Measurements from ENCODE around the gene ODF2.

Gene ODF2

GRCh38 chr9:128494108-128494745, 38.4 kb downstream of the ODF2 start:
- H3K4me3 ChIP-seq (ENCODE audit: low read depth in 1 of 2, low read length in 2 of 2), result no peak overlapping the region
- H3K27ac ChIP-seq (ENCODE audit: low read length), result no peak overlapping the region
- no peak for ATAC-seq (ENCODE audit: insufficient read depth, low read depth)
- no peaks in the 10 kb centered on the region for H3K79me2 ChIP-seq (ENCODE audit: insufficient read depth, low read length)
- no peaks in the 10 kb centered on the region for H3K9me3 ChIP-seq (ENCODE audit: insufficient read depth, low read length, severe bottlenecking)
- peaks cover 78% of the 10 kb centered on the region for H3K36me3 ChIP-seq (ENCODE audit: insufficient read depth, low read length)
- no peak overlapping the region for H3K4me2 ChIP-seq (ENCODE audit: insufficient read depth, low read length)
- TF ChIP-seq EZH2 (IDR thresholded peaks at IDR 0.05; ENCODE audit: borderline replicate concordance, low read depth, low read length, severe bottlenecking), result no peak
- no peak for TF ChIP-seq CTCF (IDR thresholded peaks at IDR 0.05; ENCODE audit: borderline replicate concordance, extremely low read depth, low read length, poor library complexity, severe bottlenecking)
- H3K27me3 ChIP-seq (ENCODE audit: insufficient read depth, low read length, poor library complexity), result no peaks in the 10 kb centered on the region
- no peak overlapping the region for H2AFZ ChIP-seq (ENCODE audit: low read depth, low read length)
- no peaks in the 10 kb centered on the region for H4K20me1 ChIP-seq (ENCODE audit: insufficient read depth, low read length)
- H3K4me1 ChIP-seq (ENCODE audit: insufficient read depth, low read length), result no peaks in the 10 kb centered on the region
- H3K9ac ChIP-seq (ENCODE audit: low read depth, low read length), result no peak overlapping the region
- DNase-seq, result no peak

- ATAC-seq (ENCODE audit: insufficient read depth, low read depth), result no peak
- H3K36me3 ChIP-seq (ENCODE audit: insufficient read depth, low read length), result peaks cover 78% of the 10 kb centered on the region
These were observed 38.9 kb downstream of the ODF2 start for GRCh38 chr9:128494746-128495129.

GRCh38 chr9:128495296-128495695, 39.5 kb downstream of the ODF2 start:
- no peak overlapping the region for H3K4me2 ChIP-seq (ENCODE audit: insufficient read depth, low read length)
- H3K36me3 ChIP-seq (ENCODE audit: insufficient read depth, low read length), result peaks cover 81% of the 10 kb centered on the region
- no peaks in the 10 kb centered on the region for H3K9me3 ChIP-seq (ENCODE audit: insufficient read depth, low read length, severe bottlenecking)
- H3K79me2 ChIP-seq (ENCODE audit: insufficient read depth, low read length), result no peaks in the 10 kb centered on the region
- TF ChIP-seq EZH2 (IDR thresholded peaks at IDR 0.05; ENCODE audit: borderline replicate concordance, low read depth, low read length, severe bottlenecking) (no peak), CTCF (IDR thresholded peaks at IDR 0.05; ENCODE audit: borderline replicate concordance, extremely low read depth, low read length, poor library complexity, severe bottlenecking) (no peak)
- H3K27ac ChIP-seq (ENCODE audit: low read length), result no peak overlapping the region
- H3K27me3 ChIP-seq (ENCODE audit: insufficient read depth, low read length, poor library complexity), result no peaks in the 10 kb centered on the region
- H3K4me1 ChIP-seq (ENCODE audit: insufficient read depth, low read length), result no peaks in the 10 kb centered on the region
- H4K20me1 ChIP-seq (ENCODE audit: insufficient read depth, low read length), result no peaks in the 10 kb centered on the region
- no peak overlapping the region for H2AFZ ChIP-seq (ENCODE audit: low read depth, low read length)
- H3K9ac ChIP-seq (ENCODE audit: low read depth, low read length), result no peak overlapping the region
- no peak overlapping the region for H3K4me3 ChIP-seq (ENCODE audit: low read depth in 1 of 2, low read length in 2 of 2)
- ATAC-seq (ENCODE audit: insufficient read depth, low read depth) (no peak), DNase-seq (no peak)

More at GRCh38 chr9:128494746-128495129, 38.9 kb downstream of the ODF2 start:
- no peaks in the 10 kb centered on the region for H3K79me2 ChIP-seq (ENCODE audit: insufficient read depth, low read length)
- no peaks in the 10 kb centered on the region for H3K4me1 ChIP-seq (ENCODE audit: insufficient read depth, low read length)
- TF ChIP-seq CTCF (IDR thresholded peaks at IDR 0.05; ENCODE audit: borderline replicate concordance, extremely low read depth, low read length, poor library complexity, severe bottlenecking) (no peak), EZH2 (IDR thresholded peaks at IDR 0.05; ENCODE audit: borderline replicate concordance, low read depth, low read length, severe bottlenecking) (no peak)
- H3K9me3 ChIP-seq (ENCODE audit: insufficient read depth, low read length, severe bottlenecking), result no peaks in the 10 kb centered on the region
- DNase-seq, result no peak
- no peak overlapping the region for H2AFZ ChIP-seq (ENCODE audit: low read depth, low read length)
- H3K27me3 ChIP-seq (ENCODE audit: insufficient read depth, low read length, poor library complexity), result no peaks in the 10 kb centered on the region
- H3K4me2 ChIP-seq (ENCODE audit: insufficient read depth, low read length), result no peak overlapping the region
- H3K4me3 ChIP-seq (ENCODE audit: low read depth in 1 of 2, low read length in 2 of 2), result no peak overlapping the region
- no peaks in the 10 kb centered on the region for H4K20me1 ChIP-seq (ENCODE audit: insufficient read depth, low read length)
- H3K9ac ChIP-seq (ENCODE audit: low read depth, low read length), result no peak overlapping the region
- no peak overlapping the region for H3K27ac ChIP-seq (ENCODE audit: low read length)

Data from DND-41 (cell line).